Caco-2 (cell line): ENCODE measurements around the gene C9orf152. TPM values are rescaled to one million over a fixed set of nuclear protein-coding genes. Genes with fewer than 3 reads are reported as not detected.

Source experiments
- BruUV-seq: library from RNA; stranded (reverse); fragments of 400-500 nt; replicated peaks from 2 replicates; lab custom pipeline; 2021; lab: Mats Ljungman, UMichigan
- CTCF ChIA-PET: fragments of 300-600 bp; sonication (Branson Sonifier 250); formaldehyde crosslinking; loops from one replicate; lab custom pipeline; 2022; ENCODE audit warnings: antibody characterized with exemption; lab: Charles Lee
- POLR2A ChIA-PET: fragments of 300-600 bp; sonication (Branson Sonifier 250); formaldehyde crosslinking; loops from one replicate; lab custom pipeline; 2022; ENCODE audit warnings: antibody characterized with exemption; lab: Charles Lee
- DNase-seq, 2 experiments: peaks; one replicate each; pipeline versions ENCODE4 v3.0.0 to v3.0.0-alpha.2; 2020 to 2022
- H3K27me3 ChIP-seq: replicated peaks from 2 replicates; pipeline ENCODE4 v1.6.0; 2011; ENCODE audit warnings: low read length; ENCODE audit not compliant: control insufficient read depth, insufficient read depth
- H3K36me3 ChIP-seq: 2 replicates; pipeline ENCODE4 v1.5.1; 2011; ENCODE audit warnings: low read length; ENCODE audit not compliant: control insufficient read depth, insufficient read depth
- H3K4me1 ChIP-seq: fragments of 250-450 bp; sonication (Bioruptor Pico); 2 replicates; pipeline ENCODE4 v1.5.1; 2020; ENCODE audit warnings: mild to moderate bottlenecking
- H3K4me3 ChIP-seq: 2 replicates; pipeline ENCODE4 v1.5.1; 2011; ENCODE audit warnings: low read depth, mild to moderate bottlenecking, control low read depth, low read length
- H3K9me3 ChIP-seq: fragments of 250-450 bp; sonication (Bioruptor Pico); 2 replicates; pipeline ENCODE4 v1.5.1; 2020; ENCODE audit warnings: mild to moderate bottlenecking, moderate library complexity
- H3K27ac Mint-ChIP-seq: one replicate; pipeline ENCODE4 v1.8.0; 2022; ENCODE audit warnings: mixed read lengths; ENCODE audit not compliant: unreplicated experiment
- H3K27me3 Mint-ChIP-seq: one replicate; pipeline ENCODE4 v1.8.0; 2022; ENCODE audit warnings: mixed read lengths; ENCODE audit not compliant: insufficient read depth, unreplicated experiment
- H3K36me3 Mint-ChIP-seq: one replicate; pipeline ENCODE4 v1.8.0; 2022; ENCODE audit warnings: mild to moderate bottlenecking, mixed read lengths; ENCODE audit not compliant: insufficient read depth, unreplicated experiment
- H3K4me1 Mint-ChIP-seq: one replicate; pipeline ENCODE4 v1.8.0; 2022; ENCODE audit warnings: low read depth, mixed read lengths; ENCODE audit not compliant: unreplicated experiment
- H3K4me3 Mint-ChIP-seq: one replicate; pipeline ENCODE4 v1.8.0; 2022; ENCODE audit warnings: mild to moderate bottlenecking, moderate library complexity, mixed read lengths; ENCODE audit not compliant: unreplicated experiment
- H3K9me3 Mint-ChIP-seq: one replicate; pipeline ENCODE4 v1.8.0; 2022; ENCODE audit warnings: mixed read lengths; ENCODE audit not compliant: unreplicated experiment
- CTCF ChIP-seq, 2 experiments: fragments of 200-600 bp in 1 of 2; IDR thresholded peaks; 1 replicate in 1 of 2; 2 replicates in 1 of 2; pipeline versions ENCODE4 v1.5.1 to v1.8.0; 2011 to 2022; ENCODE audit warnings: antibody characterized with exemption in 1 of 2, control low read depth in 1 of 2, inconsistent platforms in 1 of 2, low read depth in 1 of 2, low read length in 1 of 2, mild to moderate bottlenecking in 1 of 2, moderate library complexity in 1 of 2; ENCODE audit not compliant: insufficient read depth in 1 of 2, severe bottlenecking in 1 of 2, unreplicated experiment in 1 of 2
- intact Hi-C: fragments of 100-400 bp; cut with micrococcal nuclease; formaldehyde crosslinking; loops from one replicate; pipeline ENCODE4 v1.10.0; 2022; ENCODE audit not compliant: unreplicated experiment
- total RNA-seq: library from RNA; stranded (reverse); gene quantifications from 2 replicates; pipeline ENCODE4 v1.2.3, GENCODE V29; 2022

Gene C9orf152
- total RNA-seq, 1 experiment from 2014 or later = 0.36 TPM

GRCh38 chr9:110188101-110188500 is 19.9 kb downstream of the C9orf152 start:
- Mint-ChIP-seq H3K36me3 (peaks cover 18% of the 10 kb centered on the region), H3K27ac (no peak overlapping the region), H3K4me3 (no peak overlapping the region), H3K27me3 (no peaks in the 10 kb centered on the region), H3K9me3 (peaks cover 47% of the 10 kb centered on the region), H3K4me1 (peaks cover 13% of the 10 kb centered on the region)
- no peak for DNase-seq
- no peak overlapping the region for H3K4me3 ChIP-seq
- H3K36me3 ChIP-seq = no peaks in the 10 kb centered on the region; the same call in none of the 2 replicates
- H3K9me3 ChIP-seq = peaks cover 8% of the 10 kb centered on the region; the same call in 1 of the 2 replicates
- peaks cover 13% of the 10 kb centered on the region; the same call in 1 of the 2 replicates for H3K4me1 ChIP-seq
- H3K27me3 ChIP-seq = no peaks in the 10 kb centered on the region
- intact Hi-C loops = no loop called here
- no peak for TF ChIP-seq CTCF (IDR thresholded peaks at IDR 0.05; ENCODE audit: insufficient read depth in 1 of 2, low read depth in 1 of 2, low read length in 1 of 2, severe bottlenecking in 1 of 2, unreplicated experiment in 1 of 2)
- CTCF ChIA-PET = no interaction called here
- no TSS peak for BruUV-seq
- POLR2A ChIA-PET = no interaction called here

GRCh38 chr9:110187126-110187525 is 20.8 kb downstream of the C9orf152 start:
- H3K9me3 ChIP-seq = peaks cover 8% of the 10 kb centered on the region; the same call in 1 of the 2 replicates
- peaks cover 5% of the 10 kb centered on the region for H3K4me1 Mint-ChIP-seq
- DNase-seq = no peak
- H3K27me3 Mint-ChIP-seq = no peaks in the 10 kb centered on the region
- peaks cover 37% of the 10 kb centered on the region for H3K9me3 Mint-ChIP-seq
- H3K4me3 Mint-ChIP-seq = no peak overlapping the region
- H3K27ac Mint-ChIP-seq = no peak overlapping the region
- no peak for TF ChIP-seq CTCF (IDR thresholded peaks at IDR 0.05; ENCODE audit: insufficient read depth in 1 of 2, low read depth in 1 of 2, low read length in 1 of 2, severe bottlenecking in 1 of 2, unreplicated experiment in 1 of 2)
- intact Hi-C loops = no loop called here
- H3K36me3 Mint-ChIP-seq = peaks cover 11% of the 10 kb centered on the region
- H3K27me3 ChIP-seq = no peaks in the 10 kb centered on the region
- CTCF ChIA-PET = no interaction called here
- POLR2A ChIA-PET = no interaction called here
- H3K4me3 ChIP-seq = no peak overlapping the region
- peaks cover 8% of the 10 kb centered on the region; the same call in 1 of the 2 replicates for H3K4me1 ChIP-seq
- BruUV-seq = no TSS peak
- no peaks in the 10 kb centered on the region; the same call in 1 of the 2 replicates for H3K36me3 ChIP-seq

- POLR2A ChIA-PET = no interaction called here
- Histone ChIP-seq H3K4me3 (no peak overlapping the region), H3K4me1 (peaks cover 4% of the 10 kb centered on the region; the same call in 1 of the 2 replicates), H3K27me3 (no peaks in the 10 kb centered on the region), H3K9me3 (peaks cover 3% of the 10 kb centered on the region; the same call in 1 of the 2 replicates), H3K36me3 (no peaks in the 10 kb centered on the region; the same call in 1 of the 2 replicates)
- H3K4me1 Mint-ChIP-seq = peaks cover 5% of the 10 kb centered on the region
- BruUV-seq = no TSS peak
- CTCF ChIA-PET = no interaction called here
- H3K36me3 Mint-ChIP-seq = peaks cover 3% of the 10 kb centered on the region
- H3K27me3 Mint-ChIP-seq = no peaks in the 10 kb centered on the region
- DNase-seq = no peak
- peaks cover 32% of the 10 kb centered on the region for H3K9me3 Mint-ChIP-seq
- H3K4me3 Mint-ChIP-seq = no peak overlapping the region
- no peak for TF ChIP-seq CTCF (IDR thresholded peaks at IDR 0.05; ENCODE audit: insufficient read depth in 1 of 2, low read depth in 1 of 2, low read length in 1 of 2, severe bottlenecking in 1 of 2, unreplicated experiment in 1 of 2)
- intact Hi-C loops = no loop called here
- no peak overlapping the region for H3K27ac Mint-ChIP-seq
Observed at GRCh38 chr9:110186254-110186653, 21.7 kb downstream of the C9orf152 start.
